Neural cell (in vitro differentiated cells): ENCODE measurements around the gene POLR1D. TPM values are rescaled to one million over a fixed set of nuclear protein-coding genes. Genes with fewer than 3 reads are reported as not detected.

Experiments
- H2AFZ ChIP-seq: fragments of 200-600, 300-800 bp; sonication (generic), shearing (Covaris generic); 2 replicates; pipeline ENCODE4 v1.6.0; 2014; ENCODE audit warnings: low read depth, mild to moderate bottlenecking, antibody characterized with exemption, low read length, moderate library complexity
- H3F3A ChIP-seq: fragments of 200-600 bp; shearing (Covaris generic); 2 replicates; pipeline ENCODE4 v1.6.1; 2016; ENCODE audit warnings: mild to moderate bottlenecking, moderate library complexity, mixed read lengths, antibody characterized with exemption, low read length; ENCODE audit not compliant: insufficient read depth, poor library complexity, severe bottlenecking
- H3K27ac ChIP-seq: fragments of 200-600, 300-800 bp; sonication (generic), shearing (Covaris generic); 2 replicates; pipeline ENCODE4 v1.5.1; 2014; ENCODE audit warnings: mild to moderate bottlenecking, low read length, moderate library complexity
- H3K27me3 ChIP-seq: fragments of 300-800, 200-600 bp; sonication (generic), shearing (Covaris generic); 2 replicates; pipeline ENCODE4 v1.6.0; 2014; ENCODE audit warnings: mild to moderate bottlenecking, low read depth, low read length, moderate library complexity; ENCODE audit not compliant: insufficient read depth
- H3K36me3 ChIP-seq: fragments of 300-800, 200-600 bp; sonication (generic), shearing (Covaris generic); 2 replicates; pipeline ENCODE4 v1.5.1; 2014; ENCODE audit warnings: mild to moderate bottlenecking, antibody characterized with exemption, low read length, moderate library complexity; ENCODE audit not compliant: insufficient read depth
- H3K4me2 ChIP-seq: fragments of 300-800, 200-600 bp; sonication (generic), shearing (Covaris generic); 2 replicates; pipeline ENCODE4 v1.6.0; 2014; ENCODE audit warnings: mild to moderate bottlenecking, low read length
- H3K4me3 ChIP-seq: fragments of 300-800, 200-600 bp; sonication (generic), shearing (Covaris generic); 2 replicates; pipeline ENCODE4 v1.5.1; 2014; ENCODE audit warnings: mild to moderate bottlenecking, low read length, moderate library complexity
- H3K79me2 ChIP-seq: fragments of 200-600 bp; shearing (Covaris generic); replicated peaks from 2 replicates; pipeline ENCODE4 v1.6.0; 2014; ENCODE audit warnings: mild to moderate bottlenecking, low read length, moderate library complexity; ENCODE audit not compliant: insufficient read depth
- H3K9ac ChIP-seq: fragments of 300-800, 200-600 bp; sonication (generic), shearing (Covaris generic); 2 replicates; pipeline ENCODE4 v1.6.1; 2016; ENCODE audit warnings: mild to moderate bottlenecking, low read length, mixed read lengths
- H3K9me2 ChIP-seq: fragments of 200-600 bp; shearing (Covaris generic); 2 replicates; pipeline ENCODE4 v1.6.1; 2016; ENCODE audit warnings: mild to moderate bottlenecking, low read length, mixed read lengths; ENCODE audit not compliant: insufficient read depth
- H3K9me3 ChIP-seq: fragments of 200-600, 300-800 bp; sonication (generic), shearing (Covaris generic); 2 replicates; pipeline ENCODE4 v1.6.1; 2016; ENCODE audit warnings: mild to moderate bottlenecking, mixed run types, low read length, moderate library complexity, mixed read lengths
- H4K20me1 ChIP-seq: fragments of 200-600 bp; shearing (Covaris generic); 2 replicates; pipeline ENCODE4 v1.6.1; 2016; ENCODE audit warnings: mild to moderate bottlenecking, mixed run types; ENCODE audit not compliant: insufficient read depth
- EP300 ChIP-seq: fragments of 450-650 bp; conservative IDR thresholded peaks from 2 replicates; pipeline ENCODE4 v1.6.1; 2014; ENCODE audit warnings: antibody characterized with exemption, mild to moderate bottlenecking, moderate library complexity; ENCODE audit not compliant: poor library complexity, severe bottlenecking
- EZH2 ChIP-seq: fragments of 200-600, 300-800 bp; shearing (Covaris generic), sonication (generic); IDR thresholded peaks from 2 replicates; pipeline ENCODE4 v1.6.1; 2014; ENCODE audit warnings: antibody characterized with exemption, low read length, borderline replicate concordance, mild to moderate bottlenecking; ENCODE audit not compliant: insufficient read depth, poor library complexity, severe bottlenecking
- MXI1 ChIP-seq: fragments of 450-650 bp; conservative IDR thresholded peaks from 2 replicates; pipeline ENCODE4 v1.6.1; 2014; ENCODE audit warnings: antibody characterized with exemption, mild to moderate bottlenecking; ENCODE audit not compliant: poor library complexity, severe bottlenecking
- POLR2AphosphoS5 ChIP-seq: IDR thresholded peaks from 2 replicates; pipeline ENCODE4 v1.6.1; 2012
- RAD21 ChIP-seq: fragments of 450-650 bp; conservative IDR thresholded peaks from 2 replicates; pipeline ENCODE4 v1.6.1; 2014; ENCODE audit warnings: antibody characterized with exemption, mild to moderate bottlenecking, moderate library complexity
- SMC3 ChIP-seq: fragments of 450-650 bp; conservative IDR thresholded peaks from 2 replicates; pipeline ENCODE4 v1.6.1; 2014; ENCODE audit warnings: antibody characterized with exemption, mild to moderate bottlenecking, moderate library complexity; ENCODE audit not compliant: poor library complexity
- TAF1 ChIP-seq: IDR thresholded peaks from 2 replicates; pipeline ENCODE4 v1.6.1; 2012; ENCODE audit warnings: low read depth
- polyA plus RNA-seq: library from polyadenylated mRNA; depleted of rRNA; stranded (reverse); fragments of >200 nt; gene quantifications from 2 replicates; pipeline ENCODE4 v1.2.3, GENCODE V29; 2014
- TF ChIP-seq, protein P1 (sequence below): IDR thresholded peaks from 2 replicates; pipeline ENCODE4 v1.6.1; 2012; ENCODE audit warnings: borderline replicate concordance
- TF ChIP-seq, protein P2 (sequence below): fragments of 450-650 bp; IDR thresholded peaks from 2 replicates; pipeline ENCODE4 v1.5.1; 2014; ENCODE audit warnings: antibody characterized with exemption, mild to moderate bottlenecking, moderate library complexity; ENCODE audit not compliant: poor library complexity, severe bottlenecking

Gene POLR1D
- polyA plus RNA-seq, 1 donor from 2014 or later = 179 TPM

DNA sequence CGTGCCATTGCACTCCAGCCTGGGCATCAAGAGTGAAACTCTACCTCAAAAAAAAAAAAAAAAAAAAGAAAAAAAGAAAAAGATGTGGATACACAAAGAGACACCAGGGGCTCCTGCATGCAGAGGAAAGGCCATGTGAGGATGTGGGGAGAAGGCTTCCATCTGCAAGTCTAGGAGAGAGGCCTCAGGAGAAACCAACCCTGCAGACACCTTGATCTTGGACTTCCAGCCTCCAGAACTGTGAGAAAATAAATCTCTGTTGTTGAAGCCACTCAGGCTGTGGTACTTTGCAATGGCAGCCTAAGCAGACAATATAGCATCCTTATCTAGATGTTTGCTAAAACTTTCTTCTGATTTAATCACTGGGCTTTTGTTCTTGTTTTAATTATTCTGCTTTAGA lies 50.3 kb downstream of the POLR1D start:
- Histone ChIP-seq H3K27ac (no peak overlapping the region), H3K9me3 (no peaks in the 10 kb centered on the region), H3K9me2 (no peaks in the 10 kb centered on the region), H2AFZ (no peak overlapping the region), H3K36me3 (no peaks in the 10 kb centered on the region), H3K4me2 (no peak overlapping the region), H3K27me3 (no peaks in the 10 kb centered on the region), H3K9ac (no peak overlapping the region), H3F3A (no peaks in the 10 kb centered on the region), H3K4me3 (no peak overlapping the region), H3K79me2 (no peaks in the 10 kb centered on the region), H4K20me1 (no peaks in the 10 kb centered on the region)
- TF ChIP-seq EZH2 (no peak), RAD21 (no peak), EP300 (no peak), SMC3 (no peak), TAF1 (no peak), POLR2AphosphoS5 (no peak), MXI1 (no peak)
- TF ChIP-seq, protein P1, sequence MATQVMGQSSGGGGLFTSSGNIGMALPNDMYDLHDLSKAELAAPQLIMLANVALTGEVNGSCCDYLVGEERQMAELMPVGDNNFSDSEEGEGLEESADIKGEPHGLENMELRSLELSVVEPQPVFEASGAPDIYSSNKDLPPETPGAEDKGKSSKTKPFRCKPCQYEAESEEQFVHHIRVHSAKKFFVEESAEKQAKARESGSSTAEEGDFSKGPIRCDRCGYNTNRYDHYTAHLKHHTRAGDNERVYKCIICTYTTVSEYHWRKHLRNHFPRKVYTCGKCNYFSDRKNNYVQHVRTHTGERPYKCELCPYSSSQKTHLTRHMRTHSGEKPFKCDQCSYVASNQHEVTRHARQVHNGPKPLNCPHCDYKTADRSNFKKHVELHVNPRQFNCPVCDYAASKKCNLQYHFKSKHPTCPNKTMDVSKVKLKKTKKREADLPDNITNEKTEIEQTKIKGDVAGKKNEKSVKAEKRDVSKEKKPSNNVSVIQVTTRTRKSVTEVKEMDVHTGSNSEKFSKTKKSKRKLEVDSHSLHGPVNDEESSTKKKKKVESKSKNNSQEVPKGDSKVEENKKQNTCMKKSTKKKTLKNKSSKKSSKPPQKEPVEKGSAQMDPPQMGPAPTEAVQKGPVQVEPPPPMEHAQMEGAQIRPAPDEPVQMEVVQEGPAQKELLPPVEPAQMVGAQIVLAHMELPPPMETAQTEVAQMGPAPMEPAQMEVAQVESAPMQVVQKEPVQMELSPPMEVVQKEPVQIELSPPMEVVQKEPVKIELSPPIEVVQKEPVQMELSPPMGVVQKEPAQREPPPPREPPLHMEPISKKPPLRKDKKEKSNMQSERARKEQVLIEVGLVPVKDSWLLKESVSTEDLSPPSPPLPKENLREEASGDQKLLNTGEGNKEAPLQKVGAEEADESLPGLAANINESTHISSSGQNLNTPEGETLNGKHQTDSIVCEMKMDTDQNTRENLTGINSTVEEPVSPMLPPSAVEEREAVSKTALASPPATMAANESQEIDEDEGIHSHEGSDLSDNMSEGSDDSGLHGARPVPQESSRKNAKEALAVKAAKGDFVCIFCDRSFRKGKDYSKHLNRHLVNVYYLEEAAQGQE = no peak
- TF ChIP-seq, protein P2, sequence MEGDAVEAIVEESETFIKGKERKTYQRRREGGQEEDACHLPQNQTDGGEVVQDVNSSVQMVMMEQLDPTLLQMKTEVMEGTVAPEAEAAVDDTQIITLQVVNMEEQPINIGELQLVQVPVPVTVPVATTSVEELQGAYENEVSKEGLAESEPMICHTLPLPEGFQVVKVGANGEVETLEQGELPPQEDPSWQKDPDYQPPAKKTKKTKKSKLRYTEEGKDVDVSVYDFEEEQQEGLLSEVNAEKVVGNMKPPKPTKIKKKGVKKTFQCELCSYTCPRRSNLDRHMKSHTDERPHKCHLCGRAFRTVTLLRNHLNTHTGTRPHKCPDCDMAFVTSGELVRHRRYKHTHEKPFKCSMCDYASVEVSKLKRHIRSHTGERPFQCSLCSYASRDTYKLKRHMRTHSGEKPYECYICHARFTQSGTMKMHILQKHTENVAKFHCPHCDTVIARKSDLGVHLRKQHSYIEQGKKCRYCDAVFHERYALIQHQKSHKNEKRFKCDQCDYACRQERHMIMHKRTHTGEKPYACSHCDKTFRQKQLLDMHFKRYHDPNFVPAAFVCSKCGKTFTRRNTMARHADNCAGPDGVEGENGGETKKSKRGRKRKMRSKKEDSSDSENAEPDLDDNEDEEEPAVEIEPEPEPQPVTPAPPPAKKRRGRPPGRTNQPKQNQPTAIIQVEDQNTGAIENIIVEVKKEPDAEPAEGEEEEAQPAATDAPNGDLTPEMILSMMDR = no peak

Other genes starting within 250 kb of the POLR1D start
- 104 and 111 TPM in 2 replicates for gene GTF3A, start 197.3 kb upstream of the POLR1D start, polyA plus RNA-seq
- gene MTIF3, start 171.3 kb upstream of the POLR1D start, polyA plus RNA-seq = 66.5 and 68.8 TPM in 2 replicates
- 3.6 and 4.2 TPM in 2 replicates for gene LNX2, start 1.4 kb upstream of the POLR1D start, polyA plus RNA-seq
- gene GSX1, start 170.6 kb downstream of the POLR1D start, polyA plus RNA-seq = not detected in 2 replicates